GM21515 (cell line): ENCODE results near the gene DGKK.

ENCODE experiments used
- ATAC-seq: cut with Tn5 transposase; IDR thresholded peaks from one replicate; pipeline ENCODE4 v1.9.1; 2021; ENCODE audit not compliant: unreplicated experiment

DGKK gene

GRCh38 chrX:50470103-50471031 lies at the start of gene DGKK:
Gene DGKK (minus strand): TSS chrX:50470825. CDS start chrX:50470678, 147 bp downstream.
- no peak for ATAC-seq

DNA sequence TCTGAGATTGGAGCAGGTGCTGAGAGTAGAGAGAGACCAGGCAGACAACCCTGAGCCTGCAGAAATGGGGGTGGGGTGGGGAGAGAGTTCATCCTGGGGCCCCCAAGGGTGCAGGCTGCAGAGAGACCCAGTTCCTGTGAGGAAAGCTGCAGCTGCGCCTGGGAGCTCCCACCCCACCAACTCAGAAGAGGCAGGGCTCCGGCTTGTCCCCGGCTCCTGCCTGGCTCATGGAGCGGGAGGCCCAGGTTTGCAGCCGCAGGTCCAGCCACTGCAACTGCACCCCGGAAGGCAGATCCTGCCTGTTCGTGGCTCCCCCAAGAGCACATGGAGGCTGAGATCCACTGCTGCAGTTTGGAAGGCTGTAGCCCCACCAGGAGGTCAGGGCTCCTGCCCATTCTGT lies 44.2 kb upstream of the DGKK start:
- ATAC-seq = no peak

DNA sequence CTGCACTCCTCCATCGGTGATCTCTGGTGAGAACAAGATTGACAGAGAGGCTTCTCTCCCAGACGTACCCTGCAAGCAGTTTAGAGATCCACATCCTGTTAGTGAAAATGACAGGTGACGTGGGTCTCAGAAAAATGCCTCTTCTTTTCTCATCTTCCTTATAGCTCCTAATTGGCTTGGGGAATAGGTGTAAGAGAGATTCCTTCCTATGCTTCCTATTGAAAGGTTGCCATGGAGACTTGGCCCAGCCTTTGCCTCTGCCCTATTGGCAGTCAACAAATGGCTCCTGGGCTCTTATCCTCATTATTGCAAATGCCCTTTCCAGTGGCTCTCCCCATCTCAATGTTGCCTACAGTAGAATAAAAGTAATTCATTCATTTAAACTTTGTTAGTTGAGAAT lies 26.5 kb upstream of the DGKK start:
- no peak for ATAC-seq

DNA sequence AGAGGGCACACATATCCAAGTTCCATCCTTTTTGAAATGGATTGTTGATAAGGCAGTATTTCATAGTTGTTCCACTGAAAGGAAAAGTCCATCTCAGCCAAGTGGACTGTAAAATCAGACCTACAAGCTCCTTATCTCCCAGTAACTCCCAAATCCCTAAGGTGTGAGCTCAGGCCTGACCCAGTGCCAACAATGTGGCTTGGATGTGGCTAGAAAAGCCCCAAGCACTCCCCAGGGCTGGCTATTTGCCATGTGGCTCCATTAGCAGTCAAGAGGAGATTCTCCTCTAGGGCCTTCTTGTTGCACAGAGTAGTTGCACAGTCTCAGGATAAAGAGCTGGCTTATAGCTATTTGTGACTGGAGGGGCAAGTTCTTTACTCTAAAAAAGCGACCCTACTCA lies 25.0 kb upstream of the DGKK start:
- ATAC-seq = no peak

- no peak for ATAC-seq
Measured at GRCh38 chrX:50492720-50493119, 22.1 kb upstream of the DGKK start.

DNA sequence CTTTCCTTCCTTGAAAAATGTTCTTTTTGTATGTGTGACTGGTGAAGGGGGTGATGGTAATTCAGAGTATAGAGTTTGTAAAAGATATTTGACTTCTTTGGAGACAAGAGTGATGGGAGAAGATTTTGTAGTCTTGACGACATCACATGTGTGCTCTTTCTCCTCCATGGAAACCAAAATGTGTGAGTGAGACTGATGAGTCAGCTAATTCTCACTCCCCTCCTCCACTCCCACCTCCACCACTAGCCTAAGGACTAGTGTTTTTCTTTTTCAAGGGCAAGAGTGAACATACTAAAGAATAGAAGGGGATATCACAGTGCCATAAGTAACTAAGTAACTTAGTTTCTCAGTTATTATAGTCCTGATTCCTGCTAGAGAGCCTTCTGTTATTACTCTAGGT lies 14.0 kb upstream of the DGKK start:
- ATAC-seq = no peak

GRCh38 chrX:50483283-50483682 lies 12.7 kb upstream of the DGKK start:
- ATAC-seq = no peak

- no peak for ATAC-seq
Measured at GRCh38 chrX:50475208-50475607, 4.6 kb upstream of the DGKK start.

DNA sequence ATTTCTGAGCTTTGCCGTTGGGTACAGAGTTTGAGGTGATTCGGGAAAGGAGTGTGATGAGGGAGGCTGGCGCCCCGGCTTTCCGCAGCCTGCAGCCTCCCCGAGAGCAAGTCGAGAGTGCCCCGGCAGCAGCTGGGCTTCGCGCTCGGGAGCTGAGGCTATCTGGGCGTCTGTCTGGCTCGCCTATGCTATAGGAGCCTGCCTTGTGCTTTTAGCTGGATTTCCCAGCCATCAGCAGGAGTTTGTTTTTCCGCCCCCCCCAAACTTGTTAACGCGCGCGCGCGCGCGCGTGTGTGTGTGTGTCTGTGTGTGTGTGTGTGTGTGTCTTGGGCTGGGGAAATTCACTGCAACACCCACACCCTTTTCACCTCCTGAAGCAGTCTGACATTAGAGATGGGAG lies 765 bp upstream of the DGKK start:
- no peak for ATAC-seq

DNA sequence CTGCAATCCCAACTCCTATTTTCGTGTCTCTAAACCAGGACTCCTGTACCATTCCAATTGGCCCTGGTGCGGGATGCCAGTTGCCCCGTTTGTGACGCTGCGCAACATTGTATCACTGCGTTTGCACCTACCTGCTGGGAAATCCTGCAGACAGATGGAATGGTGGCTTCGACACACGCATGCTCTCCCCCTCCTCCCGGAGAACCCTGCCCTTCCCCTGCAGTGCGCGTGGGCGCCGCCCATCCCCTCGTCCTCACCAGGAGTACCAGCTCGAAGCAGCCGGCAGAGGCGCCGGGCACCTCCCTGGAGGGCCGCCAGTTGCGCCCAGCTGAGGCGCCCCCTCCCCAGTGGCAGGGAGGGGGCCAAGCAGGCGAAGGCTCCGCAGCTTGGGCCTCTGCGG lies 1.4 kb downstream of the DGKK start:
- ATAC-seq = no peak

DNA sequence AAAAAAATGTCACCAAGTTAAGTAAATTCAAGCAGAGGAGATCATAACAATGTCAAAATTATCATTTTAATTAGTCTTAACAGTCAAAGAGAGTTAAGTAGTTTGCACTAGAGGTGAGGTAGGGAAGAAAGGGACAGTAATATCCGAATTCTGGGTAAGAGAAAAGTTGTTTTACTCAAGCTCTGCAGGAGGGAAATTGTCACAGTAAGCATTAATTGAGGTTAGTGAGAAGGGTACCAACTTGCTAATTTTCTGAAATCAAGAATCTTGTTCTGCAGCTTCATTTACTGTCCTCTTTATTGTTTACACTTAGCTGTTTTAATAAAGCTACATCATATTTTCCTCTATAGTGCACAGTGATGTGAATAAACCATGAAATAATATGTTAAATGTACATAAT lies 11.0 kb downstream of the DGKK start:
- ATAC-seq = no peak

GRCh38 chrX:50458483-50458882 lies 12.1 kb downstream of the DGKK start:
- ATAC-seq = no peak

DNA sequence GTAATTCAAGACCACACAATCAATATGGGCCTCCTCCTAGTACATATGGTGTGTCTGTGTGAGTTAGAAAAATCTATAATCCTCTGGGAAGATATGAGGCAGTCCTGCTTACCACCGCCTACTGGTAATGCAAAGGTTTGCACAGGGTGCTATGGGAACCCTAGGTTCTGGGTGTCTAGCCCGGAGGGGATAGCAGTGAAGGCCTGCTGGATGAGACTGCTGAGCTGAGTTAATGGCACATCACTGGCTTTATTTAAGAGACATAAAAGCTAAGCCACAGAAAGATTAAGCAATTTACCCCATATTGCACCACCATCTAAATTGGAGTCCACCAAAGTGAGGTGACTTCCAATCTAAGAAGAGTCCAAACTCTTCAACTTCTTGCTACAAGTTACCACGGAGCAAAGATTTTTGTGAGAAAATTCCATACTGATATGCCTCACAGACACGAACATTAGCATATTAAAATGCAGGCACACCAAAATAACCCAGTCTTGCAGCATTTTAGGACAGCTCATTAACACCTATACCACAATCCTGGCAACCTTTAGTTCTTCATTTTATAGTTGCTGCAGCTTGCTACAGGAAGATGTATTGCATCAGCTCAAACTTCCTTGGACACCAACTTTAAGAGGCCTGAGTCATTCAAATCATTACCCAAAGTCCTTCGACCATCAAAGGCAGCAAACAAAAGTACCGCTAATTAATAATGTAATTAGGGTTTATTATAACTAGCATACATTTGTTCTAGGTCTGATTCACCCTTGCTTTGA lies 13.7 kb downstream of the DGKK start:
- ATAC-seq = no peak

DNA sequence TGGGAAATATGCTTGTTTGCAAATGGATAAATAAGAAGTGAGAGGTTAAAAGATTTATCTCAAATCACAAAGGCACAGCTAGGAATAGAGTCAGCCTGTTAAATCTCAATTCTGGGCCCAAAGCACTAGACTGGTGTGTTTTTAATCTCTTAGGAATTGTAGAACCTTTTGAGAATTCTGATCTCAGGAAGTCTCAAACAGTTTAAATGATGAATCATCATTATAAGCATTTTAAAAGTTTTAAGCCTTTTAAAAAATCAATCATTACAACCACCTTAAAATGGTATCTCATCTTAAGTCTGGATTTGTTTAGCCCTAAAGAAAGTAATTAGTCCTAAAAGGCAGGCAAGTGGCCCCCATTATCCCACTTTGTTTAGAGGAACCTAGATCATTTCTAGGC lies 17.8 kb downstream of the DGKK start:
- ATAC-seq = no peak

GRCh38 chrX:50450324-50450723 lies 20.3 kb downstream of the DGKK start:
- no peak for ATAC-seq

DNA sequence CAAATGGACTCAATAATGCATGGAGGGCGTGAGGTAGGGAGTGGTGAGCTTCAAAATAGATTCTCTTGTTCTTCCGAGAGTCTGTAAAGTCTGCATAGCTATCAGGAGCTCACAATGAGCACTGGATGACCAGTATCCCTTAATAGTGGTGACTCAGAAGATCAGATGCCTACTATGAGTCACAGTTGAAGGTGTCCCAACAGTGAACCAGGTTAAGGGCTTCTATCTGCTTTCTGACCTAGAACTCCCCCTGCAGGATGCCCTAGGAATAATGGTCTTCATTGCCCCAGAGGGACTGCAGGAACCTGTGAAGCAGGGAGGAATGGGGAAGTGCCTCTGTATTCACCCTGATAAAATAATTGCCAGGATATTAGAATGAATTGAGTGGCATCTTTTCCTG lies 22.1 kb downstream of the DGKK start:
- no peak for ATAC-seq

GRCh38 chrX:50447535-50447934 lies 23.1 kb downstream of the DGKK start:
- no peak for ATAC-seq

GRCh38 chrX:50442426-50443116 lies 28.1 kb downstream of the DGKK start:
- no peak for ATAC-seq

DNA sequence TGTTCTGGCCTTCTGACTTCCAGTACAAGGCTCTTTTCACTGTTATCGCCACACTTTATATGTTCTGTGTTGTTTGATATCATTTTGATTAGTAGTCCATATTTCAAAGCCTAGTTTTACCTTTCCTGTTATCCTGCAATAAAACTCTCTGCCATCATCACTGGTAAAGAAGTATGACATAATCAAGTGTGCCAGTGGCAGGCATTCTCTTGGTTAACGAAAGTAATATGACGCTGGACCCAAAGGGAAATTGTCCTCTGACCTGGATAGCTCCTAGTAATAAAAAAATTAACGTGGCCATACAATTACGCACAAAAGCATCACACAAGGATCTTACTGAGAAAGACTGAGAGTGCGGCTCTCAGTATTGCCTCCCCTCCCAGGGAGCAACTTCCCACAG lies 33.8 kb downstream of the DGKK start:
- ATAC-seq = no peak

DNA sequence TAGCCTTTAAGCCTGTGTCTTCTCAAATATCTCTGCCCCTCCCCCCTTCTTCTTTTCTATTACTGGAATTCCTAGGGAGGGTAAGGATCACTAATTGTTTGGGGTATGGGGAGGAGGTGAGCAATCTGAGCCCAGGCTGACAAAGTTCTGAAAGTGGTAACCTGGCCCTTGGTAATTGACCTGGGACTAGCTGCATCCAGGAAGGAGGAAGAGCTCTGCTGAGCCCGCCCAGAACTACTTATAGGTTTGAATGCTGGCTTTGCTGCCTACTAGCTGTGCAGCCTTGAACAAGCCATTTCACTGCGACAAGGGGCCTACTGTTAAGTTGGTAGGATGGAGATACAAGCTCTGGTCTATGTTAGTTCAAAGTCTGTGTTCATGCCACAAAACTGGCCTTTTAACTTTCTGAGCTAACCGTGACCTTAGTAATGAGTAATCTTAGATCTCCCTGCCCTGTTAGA lies 37.8 kb downstream of the DGKK start:
- ATAC-seq = no peak

DNA sequence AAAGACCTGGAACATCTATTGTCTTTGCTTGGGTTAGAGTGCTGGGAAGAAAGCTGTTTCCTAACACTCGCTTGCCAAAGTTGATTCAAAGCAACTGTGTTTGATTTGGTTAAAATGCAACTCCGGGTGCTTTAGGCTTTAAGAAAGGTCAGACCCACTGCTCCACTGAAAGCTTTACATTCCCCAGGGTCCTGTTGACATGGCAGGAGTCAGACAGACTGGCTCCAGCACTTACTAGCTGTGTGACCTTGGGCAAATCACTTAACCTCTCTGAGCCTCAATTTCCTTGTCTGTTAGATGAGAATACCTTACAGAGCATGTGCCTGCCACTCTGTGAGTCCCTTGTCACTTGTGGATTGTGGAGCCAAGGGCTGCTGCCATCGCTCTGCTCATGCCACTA lies 39.0 kb downstream of the DGKK start:
- no peak for ATAC-seq
